ENCODE data around the gene ATXN10. TPM values are rescaled to one million over a fixed set of nuclear protein-coding genes. Genes with fewer than 3 reads are reported as not detected.
"Not testable (repeated sequence)": the region's sequence is repeated elsewhere in the genome, so short reads cannot be mapped to it uniquely, and the experiment has no call there.

ATXN10 gene
- total RNA-seq, 2 experiments from 2014 or later = 43.8 to 48.0 TPM

GRCh38 chr22:45680932-45681700 lies 9.5 kb downstream of the ATXN10 start:
- Mint-ChIP-seq H3K27me3 (no peaks in the 10 kb centered on the region), H3K27ac (no peak overlapping the region), H3K4me1 (ENCODE audit: low read depth) (peaks cover 35% of the 10 kb centered on the region), H3K36me3 (ENCODE audit: low read depth) (no peaks in the 10 kb centered on the region), H3K9me3 (no peaks in the 10 kb centered on the region), H3K4me3 (no peak overlapping the region)
- Histone ChIP-seq H3K27ac (ENCODE audit: low read depth in 1 of 2, low read length in 2 of 2) (no peak overlapping the region), H3K36me3 (ENCODE audit: insufficient read depth, low read length) (no peaks in the 10 kb centered on the region), H3K4me1 (ENCODE audit: insufficient read depth, low read length) (peaks cover 27% of the 10 kb centered on the region), H3K4me3 (ENCODE audit: low read length) (no peak overlapping the region), H3K9me3 (ENCODE audit: control insufficient read depth in 1 of 2, insufficient read depth in 1 of 2, low read length in 2 of 2) (no peaks in the 10 kb centered on the region), H3K27me3 (ENCODE audit: control insufficient read depth in 1 of 2, insufficient read depth in 2 of 2, low read length in 2 of 2) (no peaks in the 10 kb centered on the region)
- ChIA-PET POLR2A (interaction anchor here (0.6 kb wide), 2 partner anchors 98 to 147 kb away, joined by 3 to 4 read pairs; no protein-coding TSS in a partner anchor), CTCF (no interaction called here)
- intact Hi-C loops (cut with DNase I, micrococcal nuclease) = no loop called here
- no peak for ATAC-seq (ENCODE audit: poor library complexity)
- TF ChIP-seq CTCF (IDR thresholded peaks at IDR 0.05) = no peak
- no peak for DNase-seq

GRCh38 chr22:45682064-45682463 lies 10.4 kb downstream of the ATXN10 start:
- Mint-ChIP-seq H3K4me3 (no peak overlapping the region), H3K9me3 (no peaks in the 10 kb centered on the region), H3K4me1 (ENCODE audit: low read depth) (peaks cover 38% of the 10 kb centered on the region), H3K36me3 (ENCODE audit: low read depth) (peaks cover 1% of the 10 kb centered on the region), H3K27ac (no peak overlapping the region), H3K27me3 (no peaks in the 10 kb centered on the region)
- Histone ChIP-seq H3K4me1 (ENCODE audit: insufficient read depth, low read length) (peaks cover 27% of the 10 kb centered on the region), H3K4me3 (ENCODE audit: low read length) (no peak overlapping the region), H3K27ac (ENCODE audit: low read depth in 1 of 2, low read length in 2 of 2) (no peak overlapping the region), H3K27me3 (ENCODE audit: control insufficient read depth in 1 of 2, insufficient read depth in 2 of 2, low read length in 2 of 2) (no peaks in the 10 kb centered on the region), H3K36me3 (ENCODE audit: insufficient read depth, low read length) (no peaks in the 10 kb centered on the region), H3K9me3 (ENCODE audit: control insufficient read depth in 1 of 2, insufficient read depth in 1 of 2, low read length in 2 of 2) (no peaks in the 10 kb centered on the region)
- CTCF ChIA-PET = no interaction called here
- no peak for ATAC-seq (ENCODE audit: poor library complexity)
- TF ChIP-seq CTCF (IDR thresholded peaks at IDR 0.05) = no peak
- intact Hi-C loops (cut with DNase I, micrococcal nuclease) = no loop called here
- no peak for DNase-seq
- POLR2A ChIA-PET = no interaction called here

- H3K27ac ChIP-seq (ENCODE audit: low read depth in 1 of 2, low read length in 2 of 2); H3K4me3 ChIP-seq (ENCODE audit: low read length); H3K9me3 Mint-ChIP-seq; H3K27ac Mint-ChIP-seq; H3K36me3 ChIP-seq (ENCODE audit: insufficient read depth, low read length); H3K4me3 Mint-ChIP-seq; H3K27me3 Mint-ChIP-seq; POLR2A ChIA-PET; DNase-seq; intact Hi-C loops (cut with DNase I, micrococcal nuclease); H3K9me3 ChIP-seq (ENCODE audit: control insufficient read depth in 1 of 2, insufficient read depth in 1 of 2, low read length in 2 of 2); H3K27me3 ChIP-seq (ENCODE audit: control insufficient read depth in 1 of 2, insufficient read depth in 2 of 2, low read length in 2 of 2); ATAC-seq (ENCODE audit: poor library complexity); H3K36me3 Mint-ChIP-seq (ENCODE audit: low read depth); CTCF ChIA-PET: not testable (repeated sequence)
- H3K4me1 Mint-ChIP-seq (ENCODE audit: low read depth) = peaks cover 38% of the 10 kb centered on the region
- H3K4me1 ChIP-seq (ENCODE audit: insufficient read depth, low read length) = peaks cover 27% of the 10 kb centered on the region
Measured at GRCh38 chr22:45682773-45683172, 11.1 kb downstream of the ATXN10 start.

- ChIA-PET CTCF (no interaction called here), POLR2A (no interaction called here)
- Mint-ChIP-seq H3K4me3 (no peak overlapping the region), H3K4me1 (ENCODE audit: low read depth) (peaks cover 38% of the 10 kb centered on the region), H3K27me3 (no peaks in the 10 kb centered on the region), H3K27ac (no peak overlapping the region), H3K36me3 (ENCODE audit: low read depth) (peaks cover 4% of the 10 kb centered on the region), H3K9me3 (no peaks in the 10 kb centered on the region)
- no peaks in the 10 kb centered on the region for H3K9me3 ChIP-seq (ENCODE audit: control insufficient read depth in 1 of 2, insufficient read depth in 1 of 2, low read length in 2 of 2)
- TF ChIP-seq CTCF (IDR thresholded peaks at IDR 0.05) = no peak
- no peaks in the 10 kb centered on the region for H3K36me3 ChIP-seq (ENCODE audit: insufficient read depth, low read length)
- ATAC-seq (ENCODE audit: poor library complexity) (no peak), DNase-seq (peak in 2 of 14 experiments; percentile 30 to 35)
- no peak overlapping the region for H3K4me3 ChIP-seq (ENCODE audit: low read length)
- H3K27ac ChIP-seq (ENCODE audit: low read depth in 1 of 2, low read length in 2 of 2) = no peak overlapping the region
- peaks cover 27% of the 10 kb centered on the region for H3K4me1 ChIP-seq (ENCODE audit: insufficient read depth, low read length)
- no peaks in the 10 kb centered on the region for H3K27me3 ChIP-seq (ENCODE audit: control insufficient read depth in 1 of 2, insufficient read depth in 2 of 2, low read length in 2 of 2)
- intact Hi-C loops (cut with DNase I, micrococcal nuclease) = no loop called here
Measured at GRCh38 chr22:45683248-45683647, 11.6 kb downstream of the ATXN10 start.
